Measurements from ENCODE around the gene ERICH2. TPM values are rescaled to one million over a fixed set of nuclear protein-coding genes. Genes with fewer than 3 reads are reported as not detected.

The ERICH2 gene
- total and polyA plus RNA-seq, 2 donors (not counting 3 experiments of a cell fraction or from before 2014, with no cell fraction given): not detected

- FAIRE-seq: no peak
- no peaks in the 10 kb centered on the region for H3K79me2 ChIP-seq (ENCODE audit: control insufficient read depth, insufficient read depth, low read length)
- H3K27ac ChIP-seq (ENCODE audit: insufficient read depth, low read depth, low read length): no peak overlapping the region
- POLR2A ChIA-PET: no interaction called here
- H3K36me3 ChIP-seq (ENCODE audit: control insufficient read depth in 2 of 2, extremely low read depth in 1 of 2, insufficient read depth in 2 of 2, low read length in 2 of 2): no peaks in the 10 kb centered on the region
- no peak for DNase-seq (ENCODE audit: low read depth, low spot score)
- no TSS peak for BruUV-seq (replicated peaks)
- H3K27me3 ChIP-seq (ENCODE audit: control insufficient read depth in 2 of 2, insufficient read depth in 2 of 2, low read length in 2 of 2): peaks cover 9 to 10% of the 10 kb centered on the region in 2 experiments
- H3K9ac ChIP-seq (replicated peaks; ENCODE audit: extremely low read depth, insufficient read depth, low read length): no peak overlapping the region
- no peaks in the 10 kb centered on the region for H3K9me3 ChIP-seq (replicated peaks; ENCODE audit: control insufficient read depth, insufficient read depth, low read length)
- no peak overlapping the region for H2AFZ ChIP-seq (ENCODE audit: low read depth, low read length)
- H3K4me1 ChIP-seq (ENCODE audit: control insufficient read depth, extremely low read depth, insufficient read depth, low read length): no peaks in the 10 kb centered on the region
- H3K4me3 ChIP-seq (replicated peaks in 1 of 3; ENCODE audit: insufficient read depth in 1 of 3, low read depth in 1 of 3, low read length in 3 of 3): no peak overlapping the region
- H3K9me1 ChIP-seq (replicated peaks; ENCODE audit: control insufficient read depth, extremely low read depth, insufficient read depth, low read length): no peaks in the 10 kb centered on the region
- dilution Hi-C loops (cut with MboI; ENCODE audit: extremely low pct_ligation_motif_present, low sequenced_read_pairs) (no loop called here), intact Hi-C loops (cut with micrococcal nuclease) (no loop called here)
- CTCF ChIA-PET: interaction anchor here (1.0 kb wide), 2 partner anchors 9 to 470 kb away, joined by 3 read pairs; no protein-coding TSS in a partner anchor
- H3K4me2 ChIP-seq (ENCODE audit: insufficient read depth, low read length): no peak overlapping the region
- TF ChIP-seq GATA2 (IDR thresholded peaks at IDR 0.05; ENCODE audit: insufficient read depth, insufficient read length, low read depth, low read length) (no peak), POLR2A (IDR thresholded peaks at IDR 0.05; ENCODE audit: low read depth, low read length) (no peak)
- no peaks in the 10 kb centered on the region for H4K20me1 ChIP-seq (replicated peaks; ENCODE audit: control insufficient read depth, extremely low read depth, insufficient read depth, low read length)
Observed at GRCh38 chr2:170831115-170831514, 60.9 kb downstream of the ERICH2 start.

- no peak overlapping the region for H2AFZ ChIP-seq (ENCODE audit: low read depth, low read length)
- no peaks in the 10 kb centered on the region for H4K20me1 ChIP-seq (replicated peaks; ENCODE audit: control insufficient read depth, extremely low read depth, insufficient read depth, low read length)
- FAIRE-seq (no peak), DNase-seq (ENCODE audit: low read depth, low spot score) (no peak)
- H3K4me2 ChIP-seq (ENCODE audit: insufficient read depth, low read length): no peak overlapping the region
- H3K79me2 ChIP-seq (ENCODE audit: control insufficient read depth, insufficient read depth, low read length): no peaks in the 10 kb centered on the region
- POLR2A ChIA-PET: no interaction called here
- CTCF ChIA-PET: interaction anchor here (0.9 to 3.2 kb wide), 2 partner anchors 9 to 37 kb away, joined by 3 to 10 read pairs; no protein-coding TSS in a partner anchor
- H3K9me1 ChIP-seq (replicated peaks; ENCODE audit: control insufficient read depth, extremely low read depth, insufficient read depth, low read length): no peaks in the 10 kb centered on the region
- H3K36me3 ChIP-seq (ENCODE audit: control insufficient read depth in 2 of 2, extremely low read depth in 1 of 2, insufficient read depth in 2 of 2, low read length in 2 of 2): no peaks in the 10 kb centered on the region
- TF ChIP-seq POLR2A (IDR thresholded peaks at IDR 0.05; ENCODE audit: low read depth, low read length) (no peak), FOS (IDR thresholded peaks at IDR 0.05; ENCODE audit: borderline replicate concordance, insufficient read depth, low read length) (no peak), JUN (IDR thresholded peaks at IDR 0.05; ENCODE audit: borderline replicate concordance, insufficient read depth, insufficient read length, low read depth) (no peak), EZH2 (IDR thresholded peaks at IDR 0.05; ENCODE audit: borderline replicate concordance, low read depth, low read length, severe bottlenecking) (no peak), CTCF (IDR thresholded peaks at IDR 0.05; ENCODE audit: extremely low read depth in 1 of 2, insufficient read depth in 1 of 2, low read depth in 1 of 2, low read length in 2 of 2) (no peak), POLR2AphosphoS5 (IDR thresholded peaks at IDR 0.05; ENCODE audit: insufficient read depth, low read depth, low read length) (no peak), GATA2 (IDR thresholded peaks at IDR 0.05; ENCODE audit: insufficient read depth, insufficient read length, low read depth, low read length) (no peak), MYC (IDR thresholded peaks at IDR 0.05; ENCODE audit: low read depth, low read length) (no peak), MAX (IDR thresholded peaks at IDR 0.05; ENCODE audit: insufficient read depth, insufficient read length) (no peak)
- intact Hi-C loops (cut with micrococcal nuclease) (no loop called here), dilution Hi-C loops (cut with MboI; ENCODE audit: extremely low pct_ligation_motif_present, low sequenced_read_pairs) (no loop called here)
- H3K9ac ChIP-seq (replicated peaks; ENCODE audit: extremely low read depth, insufficient read depth, low read length): no peak overlapping the region
- H3K4me1 ChIP-seq (ENCODE audit: control insufficient read depth, extremely low read depth, insufficient read depth, low read length): no peaks in the 10 kb centered on the region
- no TSS peak for BruUV-seq (replicated peaks)
- no peaks in the 10 kb centered on the region for H3K9me3 ChIP-seq (replicated peaks; ENCODE audit: control insufficient read depth, insufficient read depth, low read length)
- H3K4me3 ChIP-seq (replicated peaks in 1 of 3; ENCODE audit: insufficient read depth in 1 of 3, low read depth in 1 of 3, low read length in 3 of 3): no peak overlapping the region
- peaks cover 14 to 34% of the 10 kb centered on the region in 2 experiments for H3K27me3 ChIP-seq (ENCODE audit: control insufficient read depth in 2 of 2, insufficient read depth in 2 of 2, low read length in 2 of 2)
- H3K27ac ChIP-seq (ENCODE audit: insufficient read depth, low read depth, low read length): no peak overlapping the region
Observed at GRCh38 chr2:170836027-170836426, 65.8 kb downstream of the ERICH2 start.
